CD8-positive, alpha-beta memory T cell (primary cell): ENCODE measurements around the gene TRAF2. TPM values are rescaled to one million over a fixed set of nuclear protein-coding genes. Genes with fewer than 3 reads are reported as not detected.

Experiments
- CTCF ChIA-PET: fragments of 350-600 bp; sonication (Branson Sonifier 250); formaldehyde crosslinking; loops from one replicate; lab custom pipeline; 2021; ENCODE audit warnings: antibody characterized with exemption; lab: Charles Lee
- POLR2A ChIA-PET: fragments of 350-600 bp; sonication (Branson Sonifier 250); formaldehyde crosslinking; loops from one replicate; lab custom pipeline; 2021; ENCODE audit warnings: antibody characterized with exemption; lab: Charles Lee
- DNase-seq, 5 donors: peaks; one replicate each; pipeline versions ENCODE4 v3.0.0 to v3.0.0-alpha.2; 2020 to 2022; ENCODE audit warnings: mixed read lengths in 1 of 5
- H3K27ac ChIP-seq: one replicate; pipeline ENCODE4 v1.7.0; 2013; ENCODE audit warnings: low read depth, mild to moderate bottlenecking, low read length, moderate library complexity
- H3K27me3 ChIP-seq: 2 replicates; pipeline ENCODE4 v1.7.0; 2013; ENCODE audit warnings: low read length, mild to moderate bottlenecking; ENCODE audit not compliant: insufficient read depth, poor library complexity, severe bottlenecking
- H3K36me3 ChIP-seq: 2 replicates; pipeline ENCODE4 v1.7.0; 2013; ENCODE audit warnings: mild to moderate bottlenecking, low read length, moderate library complexity; ENCODE audit not compliant: insufficient read depth
- H3K4me1 ChIP-seq: 2 replicates; pipeline ENCODE4 v1.7.0; 2013; ENCODE audit warnings: mild to moderate bottlenecking, low read length, moderate library complexity; ENCODE audit not compliant: insufficient read depth
- H3K4me3 ChIP-seq: 2 replicates; pipeline ENCODE4 v1.7.0; 2013; ENCODE audit warnings: mild to moderate bottlenecking, low read length
- H3K9me3 ChIP-seq: 2 replicates; pipeline ENCODE4 v1.7.0; 2013; ENCODE audit warnings: mild to moderate bottlenecking, low read length
- H3K27ac Mint-ChIP-seq, 8 donors: one replicate each; pipeline ENCODE4 v1.8.0; 2020 to 2021; ENCODE audit warnings: mixed read lengths in 8 of 8, mild to moderate bottlenecking in 6 of 8, inconsistent platforms in 3 of 8, moderate library complexity in 3 of 8
- H3K27me3 Mint-ChIP-seq, 2 donors: one replicate each; pipeline ENCODE4 v1.8.0; 2020 to 2021; ENCODE audit warnings: mixed read lengths in 2 of 2, mild to moderate bottlenecking in 1 of 2, moderate library complexity in 1 of 2
- H3K36me3 Mint-ChIP-seq, 3 donors: one replicate each; pipeline ENCODE4 v1.8.0; 2020 to 2021; ENCODE audit warnings: mixed read lengths in 3 of 3, inconsistent platforms in 1 of 3, mild to moderate bottlenecking in 1 of 3
- H3K4me1 Mint-ChIP-seq, 3 donors: one replicate each; pipeline ENCODE4 v1.8.0; 2020 to 2021; ENCODE audit warnings: mixed read lengths in 3 of 3, inconsistent platforms in 1 of 3, mild to moderate bottlenecking in 1 of 3
- H3K4me3 Mint-ChIP-seq, 7 donors: one replicate each; pipeline ENCODE4 v1.8.0; 2020 to 2021; ENCODE audit warnings: mixed read lengths in 7 of 7, mild to moderate bottlenecking in 6 of 7, moderate library complexity in 4 of 7, inconsistent platforms in 2 of 7
- H3K9me3 Mint-ChIP-seq, 5 donors: one replicate each; pipeline ENCODE4 v1.8.0; 2020 to 2022; ENCODE audit warnings: mixed read lengths in 5 of 5, mild to moderate bottlenecking in 3 of 5, moderate library complexity in 2 of 5, inconsistent platforms in 1 of 5
- polyA plus RNA-seq: library from polyadenylated mRNA; unstranded; fragments of 300-500 nt; fragmentation: Illumina TruSeq; gene quantifications from one replicate; pipeline ENCODE4 v1.2.3, GENCODE V29; 2021
- total RNA-seq, 2 experiments: library from RNA; stranded (reverse); gene quantifications; one replicate each; pipeline ENCODE4 v1.2.3, GENCODE V29; 2021

TRAF2 gene
- total and polyA plus RNA-seq, 3 experiments from 2014 or later = 23.1 to 60.5 (median 53.2) TPM

GRCh38 chr9:136926749-136927148 lies 40.4 kb downstream of the TRAF2 start:
- no peak for DNase-seq
- Mint-ChIP-seq H3K27me3 (no peaks in the 10 kb centered on the region), H3K9me3 (no peaks in the 10 kb centered on the region), H3K27ac (peak overlapping the region in 2 of 8 donors; percentile 10 to 35), H3K4me1 (peaks cover 0 to 6% (median under 1%) of the 10 kb centered on the region in 3 donors), H3K4me3 (no peak overlapping the region), H3K36me3 (peaks cover 0 to 51% (median 8%) of the 10 kb centered on the region in 3 donors)
- Histone ChIP-seq H3K27me3 (no peaks in the 10 kb centered on the region), H3K4me1 (no peaks in the 10 kb centered on the region), H3K9me3 (no peaks in the 10 kb centered on the region), H3K27ac (no peak overlapping the region), H3K4me3 (no peak overlapping the region), H3K36me3 (peaks cover 6% of the 10 kb centered on the region)
- POLR2A ChIA-PET = no interaction called here
- CTCF ChIA-PET = interaction anchor here (0.9 kb wide), 1 partner anchor 84 kb away, joined by 3 read pairs; the partner anchor contains the start of gene AJM1

- Histone ChIP-seq H3K27ac (no peak overlapping the region), H3K4me1 (no peaks in the 10 kb centered on the region), H3K9me3 (no peaks in the 10 kb centered on the region), H3K4me3 (no peak overlapping the region), H3K36me3 (no peaks in the 10 kb centered on the region), H3K27me3 (no peaks in the 10 kb centered on the region)
- DNase-seq = no peak
- Mint-ChIP-seq H3K4me3 (no peak overlapping the region), H3K27me3 (no peaks in the 10 kb centered on the region), H3K27ac (peak overlapping the region in 3 of 8 donors; percentile 10 to 35 (median 34)), H3K4me1 (peaks cover 0 to 9% (median 2%) of the 10 kb centered on the region in 3 donors), H3K36me3 (peaks cover 0 to 44% (median 8%) of the 10 kb centered on the region in 3 donors), H3K9me3 (no peaks in the 10 kb centered on the region)
- CTCF ChIA-PET = no interaction called here
- POLR2A ChIA-PET = no interaction called here
Observed at GRCh38 chr9:136927343-136928271, 41.3 kb downstream of the TRAF2 start.

GRCh38 chr9:136928591-136928990 lies 42.3 kb downstream of the TRAF2 start:
- POLR2A ChIA-PET = interaction anchor here (0.6 kb wide), 2 partner anchors 21 to 68 kb away, joined by 4 read pairs; partner anchors contain the start of gene CLIC3
- Mint-ChIP-seq H3K27ac (peak overlapping the region in 4 of 8 donors; percentile 23 to 60 (median 30)), H3K4me3 (no peak overlapping the region), H3K9me3 (no peaks in the 10 kb centered on the region), H3K36me3 (peaks cover 0 to 39% (median 5%) of the 10 kb centered on the region in 3 donors), H3K27me3 (no peaks in the 10 kb centered on the region), H3K4me1 (peaks cover 0 to 9% (median 8%) of the 10 kb centered on the region in 3 donors)
- DNase-seq = no peak
- H3K27ac ChIP-seq = no peak overlapping the region
- H3K4me1 ChIP-seq = no peaks in the 10 kb centered on the region
- H3K36me3 ChIP-seq = no peaks in the 10 kb centered on the region
- no peaks in the 10 kb centered on the region for H3K9me3 ChIP-seq
- no peaks in the 10 kb centered on the region for H3K27me3 ChIP-seq
- CTCF ChIA-PET = no interaction called here
- no peak overlapping the region for H3K4me3 ChIP-seq

GRCh38 chr9:136930014-136930413 lies 43.7 kb downstream of the TRAF2 start:
- H3K27ac ChIP-seq = no peak overlapping the region
- H3K4me1 ChIP-seq = no peaks in the 10 kb centered on the region
- H3K9me3 ChIP-seq = no peaks in the 10 kb centered on the region
- Mint-ChIP-seq H3K4me3 (no peak overlapping the region), H3K27ac (peak overlapping the region in 2 of 8 donors; percentile 50 to 85), H3K4me1 (peaks cover 0 to 9% (median 8%) of the 10 kb centered on the region in 3 donors), H3K36me3 (peaks cover 0 to 28% (median 5%) of the 10 kb centered on the region in 3 donors), H3K27me3 (no peaks in the 10 kb centered on the region), H3K9me3 (no peaks in the 10 kb centered on the region)
- ChIA-PET POLR2A (no interaction called here), CTCF (interaction anchor here (1.2 to 2.0 kb wide), 2 partner anchors 12 to 88 kb away, joined by 4 to 5 read pairs; partner anchors contain the start of gene AJM1)
- no peak overlapping the region for H3K4me3 ChIP-seq
- no peak for DNase-seq
- H3K27me3 ChIP-seq = no peaks in the 10 kb centered on the region
- H3K36me3 ChIP-seq = no peaks in the 10 kb centered on the region

- Histone ChIP-seq H3K4me3 (no peak overlapping the region), H3K9me3 (no peaks in the 10 kb centered on the region), H3K4me1 (no peaks in the 10 kb centered on the region), H3K27ac (no peak overlapping the region), H3K36me3 (no peaks in the 10 kb centered on the region), H3K27me3 (no peaks in the 10 kb centered on the region)
- Mint-ChIP-seq H3K9me3 (no peaks in the 10 kb centered on the region), H3K27ac (peak overlapping the region in 6 of 8 donors; percentile 32 to 72 (median 48)), H3K27me3 (no peaks in the 10 kb centered on the region), H3K4me3 (no peak overlapping the region), H3K4me1 (peaks cover 5 to 14% (median 10%) of the 10 kb centered on the region in 3 donors), H3K36me3 (peaks cover 0 to 17% (median 5%) of the 10 kb centered on the region in 3 donors)
- ChIA-PET POLR2A (no interaction called here), CTCF (interaction anchor here (2.0 kb wide), 1 partner anchor 13 kb away, joined by 5 read pairs; no protein-coding TSS in a partner anchor)
- DNase-seq = peak in 1 of 5 donors; percentile 12
Observed at GRCh38 chr9:136931611-136932130, 45.4 kb downstream of the TRAF2 start.

GRCh38 chr9:136934277-136934676 lies 48.0 kb downstream of the TRAF2 start:
- DNase-seq = no peak
- Mint-ChIP-seq H3K27me3 (no peaks in the 10 kb centered on the region), H3K27ac (peak overlapping the region in 3 of 8 donors; percentile 27 to 40 (median 39)), H3K9me3 (no peaks in the 10 kb centered on the region), H3K4me3 (peak overlapping the region in 1 of 7 donors; percentile 13), H3K4me1 (peaks cover 9 to 10% (median 9%) of the 10 kb centered on the region in 3 donors), H3K36me3 (peaks cover 3 to 5% (median 4%) of the 10 kb centered on the region in 3 donors)
- Histone ChIP-seq H3K27ac (no peak overlapping the region), H3K9me3 (no peaks in the 10 kb centered on the region), H3K4me3 (no peak overlapping the region), H3K4me1 (no peaks in the 10 kb centered on the region), H3K27me3 (no peaks in the 10 kb centered on the region), H3K36me3 (no peaks in the 10 kb centered on the region)
- CTCF ChIA-PET = no interaction called here
- POLR2A ChIA-PET = no interaction called here

GRCh38 chr9:136935651-136936050 lies 49.3 kb downstream of the TRAF2 start:
- Mint-ChIP-seq H3K27ac (no peak overlapping the region), H3K4me3 (no peak overlapping the region), H3K9me3 (no peaks in the 10 kb centered on the region), H3K4me1 (peaks cover 9 to 10% (median 10%) of the 10 kb centered on the region in 3 donors), H3K27me3 (no peaks in the 10 kb centered on the region), H3K36me3 (peaks cover 5 to 17% (median 6%) of the 10 kb centered on the region in 3 donors)
- Histone ChIP-seq H3K27ac (no peak overlapping the region), H3K27me3 (no peaks in the 10 kb centered on the region), H3K4me3 (no peak overlapping the region), H3K4me1 (no peaks in the 10 kb centered on the region), H3K9me3 (no peaks in the 10 kb centered on the region), H3K36me3 (no peaks in the 10 kb centered on the region)
- DNase-seq = peak in 1 of 5 donors; percentile 9
- ChIA-PET CTCF (interaction anchor here (0.7 to 2.5 kb wide), 2 partner anchors 100 to 148 kb away, joined by 3 to 11 read pairs; no protein-coding TSS in a partner anchor), POLR2A (no interaction called here)
